WI38 (cell line): ENCODE measurements around the gene NLN.

Experiments
- H3K4me3 ChIP-seq: 2 replicates; pipeline ENCODE4 v1.5.1; 2011; ENCODE audit warnings: low read depth, mild to moderate bottlenecking, control low read depth, low read length
- CTCF ChIP-seq: IDR thresholded peaks from 2 replicates; pipeline ENCODE4 v1.5.1; 2012; ENCODE audit warnings: low read depth, mild to moderate bottlenecking, control low read depth, low read length

The NLN gene

GRCh38 chr5:65818592-65818991, 96.6 kb downstream of the NLN start:
- no peak for TF ChIP-seq CTCF
- H3K4me3 ChIP-seq: no peak overlapping the region

GRCh38 chr5:65819215-65819904, 97.4 kb downstream of the NLN start:
- TF ChIP-seq CTCF: no peak
- no peak overlapping the region for H3K4me3 ChIP-seq

GRCh38 chr5:65819905-65820240, 97.9 kb downstream of the NLN start:
- TF ChIP-seq CTCF: no peak
- H3K4me3 ChIP-seq: no peak overlapping the region

GRCh38 chr5:65820373-65820772, 98.4 kb downstream of the NLN start:
- no peak overlapping the region for H3K4me3 ChIP-seq
- TF ChIP-seq CTCF: no peak

GRCh38 chr5:65821966-65822365, 100.0 kb downstream of the NLN start:
- H3K4me3 ChIP-seq: no peak overlapping the region
- no peak for TF ChIP-seq CTCF

- TF ChIP-seq CTCF: no peak
Observed at GRCh38 chr5:65822710-65823109, 100.7 kb downstream of the NLN start.

GRCh38 chr5:65823204-65823603, 101.2 kb downstream of the NLN start:
- TF ChIP-seq CTCF: no peak

More at GRCh38 chr5:65822710-65823109, 100.7 kb downstream of the NLN start:
- H3K4me3 ChIP-seq: no peak overlapping the region

More at GRCh38 chr5:65823204-65823603, 101.2 kb downstream of the NLN start:
- H3K4me3 ChIP-seq: no peak overlapping the region
